HG02884 (cell line): ENCODE results near the gene UTS2B.

ENCODE experiments used
- ATAC-seq: cut with Tn5 transposase; IDR thresholded peaks from one replicate; pipeline ENCODE4 v1.9.1; 2021; ENCODE audit warnings: mild to moderate bottlenecking, moderate library complexity; ENCODE audit not compliant: unreplicated experiment

Gene UTS2B

DNA sequence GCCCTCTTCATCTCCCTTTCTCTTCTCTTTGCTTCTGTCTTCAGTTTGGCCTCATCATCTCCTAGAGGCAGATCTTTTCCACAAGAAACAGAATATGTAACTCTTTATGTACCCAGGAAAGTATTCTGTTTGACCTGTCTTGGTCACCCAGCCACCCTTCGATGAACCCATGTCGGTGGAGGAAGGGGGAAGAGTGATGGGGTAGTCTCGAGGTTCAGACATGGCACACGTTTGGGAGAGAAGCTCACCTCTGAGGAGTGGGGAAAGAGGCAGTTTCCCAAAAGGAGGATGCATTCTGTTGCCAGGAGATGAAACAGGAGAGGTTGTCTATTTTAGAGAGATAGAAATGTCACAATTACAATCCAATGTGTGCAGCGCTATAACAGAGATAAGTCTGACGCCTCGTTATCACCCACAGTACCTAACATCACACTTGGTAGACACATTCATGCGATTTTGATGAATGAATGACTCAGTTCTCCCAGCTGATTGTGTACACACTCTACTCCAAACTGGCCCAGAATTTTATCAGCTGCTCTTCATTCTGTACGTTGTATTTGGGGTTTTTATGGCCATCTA, 1.9 kb downstream of the UTS2B start:
- no peak for ATAC-seq

DNA sequence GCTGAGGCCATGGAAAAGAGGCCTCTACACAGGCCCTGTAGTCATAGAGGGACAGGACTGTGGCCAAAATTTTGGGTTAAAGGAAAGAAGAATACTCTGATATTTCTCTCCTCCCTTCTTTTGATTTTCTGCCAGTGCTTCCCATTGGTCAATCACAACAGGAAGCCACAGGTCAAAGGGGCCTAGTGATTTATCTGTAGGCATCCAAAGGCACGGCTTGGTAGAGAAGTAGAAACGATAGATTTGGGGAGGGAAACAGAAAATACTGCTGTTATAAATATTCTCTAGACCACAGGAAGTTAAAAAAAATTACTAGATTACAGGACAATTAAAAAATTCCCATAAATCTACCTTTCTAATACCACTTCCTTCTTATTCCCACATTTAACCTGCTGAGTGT, 2.8 kb downstream of the UTS2B start:
- ATAC-seq = no peak

DNA sequence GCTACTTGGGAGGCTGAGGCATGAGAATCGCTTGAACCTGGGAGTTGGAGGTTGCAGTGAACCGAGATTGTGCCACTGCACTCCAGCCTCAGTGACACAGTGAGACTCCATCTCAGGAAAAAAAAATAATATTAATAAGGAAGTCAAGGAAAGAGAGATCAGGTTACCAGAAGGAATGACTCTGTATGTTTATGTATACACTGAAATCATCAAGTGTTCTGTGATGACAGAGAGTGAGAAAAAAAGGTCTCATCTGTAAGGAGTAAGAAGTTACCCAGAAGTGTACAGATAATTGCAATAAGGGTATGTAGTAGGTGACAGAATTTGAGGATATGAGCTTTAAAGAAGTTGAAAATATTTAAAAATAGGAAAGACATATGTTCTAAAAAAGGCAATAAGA, 5.4 kb downstream of the UTS2B start:
- ATAC-seq = no peak

DNA sequence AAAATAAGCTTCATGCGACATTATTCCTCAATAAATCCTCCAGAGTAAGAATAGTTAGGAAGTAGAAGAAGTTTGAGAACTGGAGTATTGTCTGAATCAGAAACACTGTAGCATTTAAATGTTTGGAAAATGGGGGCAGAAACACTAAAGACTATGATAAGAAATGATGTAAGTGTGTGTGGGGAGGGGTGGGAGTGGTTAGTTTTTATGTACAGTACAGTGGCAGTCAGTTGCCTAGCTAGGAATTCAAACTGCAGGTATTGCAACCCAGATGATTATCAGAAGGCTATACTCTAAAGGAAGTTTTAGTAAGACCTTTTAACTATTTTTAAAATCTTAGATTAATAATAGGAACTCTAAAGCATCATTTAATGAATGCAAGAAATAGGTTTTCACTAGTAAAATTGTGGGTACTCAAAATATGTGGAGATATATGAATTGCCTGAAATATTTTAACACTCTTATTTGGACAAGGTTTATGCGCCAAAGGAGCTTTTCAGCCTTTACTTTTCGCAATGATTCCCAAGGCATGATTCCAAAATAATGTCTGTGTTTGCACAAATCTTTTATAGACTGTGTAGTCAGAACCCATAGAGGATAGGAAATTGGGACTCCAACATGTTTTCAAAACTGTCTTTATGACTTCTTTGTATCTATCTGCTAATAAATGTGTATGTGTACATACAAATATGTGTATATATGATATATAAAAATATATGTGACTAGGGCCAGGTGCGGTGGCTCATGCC, 9.1 kb downstream of the UTS2B start:
- no peak for ATAC-seq

DNA sequence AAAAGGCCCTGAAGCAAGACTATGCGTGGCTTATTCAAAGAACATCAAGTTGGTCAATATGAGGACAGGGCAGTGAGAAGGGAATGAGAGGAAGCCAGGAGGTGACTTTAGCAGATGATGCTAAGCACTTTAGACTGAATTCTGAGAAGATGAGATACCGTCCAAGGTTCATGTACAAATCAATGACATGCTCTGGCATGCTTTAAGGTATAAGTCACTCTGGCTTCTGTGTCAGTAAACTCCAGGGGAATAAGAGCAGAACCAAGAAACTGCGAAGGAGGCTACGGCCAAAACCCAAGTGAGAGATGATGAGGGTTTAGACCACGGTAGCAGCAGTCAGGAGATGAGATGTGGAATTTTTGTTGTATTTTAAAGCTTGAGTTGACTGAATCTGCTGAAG, 10.0 kb downstream of the UTS2B start:
- no peak for ATAC-seq

DNA sequence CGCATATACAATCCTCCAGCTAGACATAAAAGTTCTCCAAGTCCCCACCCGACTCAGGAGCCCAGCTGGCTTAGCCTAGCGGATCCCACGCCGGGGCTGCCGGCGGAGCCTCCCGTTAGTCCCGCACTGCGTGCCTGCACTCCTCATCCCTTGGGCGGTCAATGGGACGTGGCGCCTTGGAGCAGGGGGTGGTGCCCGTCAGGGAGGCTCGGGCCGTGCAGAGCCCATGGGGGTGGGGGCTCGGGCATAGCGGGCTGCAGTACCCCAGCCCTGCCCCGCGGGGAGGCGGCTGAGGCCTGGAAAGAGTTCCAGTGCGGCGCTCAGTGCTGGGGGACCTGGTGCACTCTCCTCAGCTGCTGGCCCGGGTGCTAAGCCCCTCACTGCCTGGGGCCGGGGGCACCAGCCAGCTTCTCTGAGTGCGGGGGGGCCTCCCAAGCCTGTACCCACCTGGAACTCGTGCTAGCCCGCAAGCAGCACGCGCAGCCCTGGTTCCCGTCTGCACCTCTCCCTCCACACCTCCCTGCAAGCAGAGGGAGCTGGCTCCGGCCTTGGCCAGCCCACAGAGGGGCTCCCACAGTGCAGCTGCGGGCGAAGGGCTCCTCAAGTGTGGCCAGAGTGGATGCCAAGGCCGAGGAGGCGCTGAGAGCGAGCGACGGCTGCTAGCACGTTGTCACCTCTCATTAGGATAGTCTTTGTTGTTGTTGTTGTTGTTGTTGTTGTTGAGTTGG, 13.3 kb downstream of the UTS2B start:
- no peak for ATAC-seq

DNA sequence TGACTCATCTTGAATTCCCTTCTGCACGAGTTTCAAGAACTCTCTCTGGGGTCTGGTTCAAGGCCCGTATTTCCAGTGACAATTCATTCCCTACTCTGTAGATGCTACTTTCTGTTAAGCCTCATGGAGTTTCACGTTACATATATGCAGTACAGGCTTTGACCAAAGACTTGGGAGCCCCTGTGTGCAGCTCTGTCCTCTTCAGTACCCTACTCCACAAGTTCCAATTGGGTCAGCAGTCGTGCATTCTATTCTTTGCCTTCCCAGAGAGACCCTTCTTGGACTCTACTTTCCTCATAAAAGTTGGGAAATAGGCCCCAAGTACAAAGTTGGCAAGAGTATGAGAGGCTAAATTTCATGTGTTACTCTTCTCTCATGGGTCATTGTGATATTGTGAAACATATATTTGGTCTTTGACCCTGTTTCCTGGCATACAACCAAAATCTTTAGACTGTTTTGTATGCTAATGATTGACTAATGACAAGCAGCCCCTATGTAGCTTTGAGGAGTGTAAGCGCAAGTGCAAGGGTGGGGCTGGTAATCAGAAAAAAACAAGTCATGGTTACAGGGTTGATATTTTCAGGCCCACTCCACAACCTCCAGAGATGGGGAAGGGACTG, 16.1 kb downstream of the UTS2B start:
- ATAC-seq = no peak

DNA sequence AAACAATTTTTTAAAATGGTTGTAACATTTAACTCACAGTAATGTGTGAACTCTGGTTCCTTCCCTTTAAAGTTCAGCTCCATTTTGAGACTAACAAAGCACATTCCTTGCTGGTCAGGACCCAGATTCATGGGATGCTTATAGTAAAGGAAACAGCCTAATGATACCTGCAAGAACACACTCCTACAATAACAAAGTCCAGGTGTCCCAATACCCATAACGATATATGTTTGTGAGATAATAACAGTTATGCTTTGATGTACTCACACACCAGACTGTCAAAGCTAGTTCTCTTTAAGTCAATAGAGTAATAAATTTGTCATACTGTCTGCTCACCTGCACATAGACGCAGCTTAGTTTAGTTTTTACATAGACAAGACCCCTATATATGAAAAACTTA, 17.0 kb downstream of the UTS2B start:
- ATAC-seq = no peak

DNA sequence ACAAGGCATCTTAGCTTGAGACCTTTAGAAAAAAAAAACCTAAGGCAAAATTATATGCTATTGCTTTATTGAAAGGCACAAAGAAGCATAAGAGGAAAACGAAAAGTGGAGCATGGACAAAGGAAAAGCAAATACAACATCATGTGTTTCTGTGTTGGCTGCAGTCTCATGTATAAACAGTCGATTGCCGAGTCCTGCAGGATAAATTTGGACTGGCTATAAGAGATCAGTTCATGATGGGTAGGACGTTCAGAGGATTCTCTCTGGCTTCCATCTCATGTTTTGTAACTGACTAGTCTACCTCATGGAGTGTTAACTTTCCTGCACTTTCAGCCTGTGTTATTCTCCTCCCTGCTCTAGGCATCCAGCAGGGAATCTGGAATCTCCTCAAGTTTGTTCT, 23.0 kb downstream of the UTS2B start:
- no peak for ATAC-seq

DNA sequence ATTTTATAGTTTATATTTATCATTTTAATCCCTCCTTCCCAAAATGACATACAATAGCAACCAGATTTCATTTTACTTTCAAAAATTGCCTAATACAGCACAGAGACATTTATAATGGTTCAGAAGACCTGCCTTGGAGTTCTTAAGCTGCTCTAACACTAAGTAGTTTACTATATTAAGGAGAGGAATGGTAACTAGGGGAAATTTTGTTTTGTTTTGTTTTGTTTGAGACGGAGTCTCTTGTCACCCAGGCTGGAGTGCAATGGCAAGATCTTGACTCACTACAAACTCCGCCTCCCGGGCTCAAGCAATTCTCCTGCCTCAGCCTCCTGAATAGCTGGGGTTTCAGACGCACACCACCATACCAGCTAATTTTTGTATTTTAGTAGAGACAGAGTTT, 23.9 kb downstream of the UTS2B start:
- no peak for ATAC-seq

DNA sequence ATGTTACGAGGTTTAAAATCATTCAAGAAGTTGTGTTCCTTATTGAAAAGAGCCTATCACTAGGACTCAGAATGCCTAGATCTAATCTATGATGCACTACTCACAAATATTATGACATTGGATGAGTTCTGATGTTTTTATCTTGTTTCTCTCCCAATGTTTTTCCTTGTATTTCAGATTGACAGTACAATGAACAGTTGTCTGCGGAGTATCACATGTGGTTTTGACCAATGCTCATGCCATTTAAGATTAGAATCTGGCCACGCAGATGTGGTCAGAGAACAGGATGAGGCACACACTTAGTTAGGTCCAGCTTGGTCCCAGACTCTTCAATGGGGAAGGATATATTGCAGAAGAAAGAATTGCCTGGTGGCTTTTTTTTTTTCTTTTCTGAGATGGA, 26.7 kb downstream of the UTS2B start:
- no peak for ATAC-seq

DNA sequence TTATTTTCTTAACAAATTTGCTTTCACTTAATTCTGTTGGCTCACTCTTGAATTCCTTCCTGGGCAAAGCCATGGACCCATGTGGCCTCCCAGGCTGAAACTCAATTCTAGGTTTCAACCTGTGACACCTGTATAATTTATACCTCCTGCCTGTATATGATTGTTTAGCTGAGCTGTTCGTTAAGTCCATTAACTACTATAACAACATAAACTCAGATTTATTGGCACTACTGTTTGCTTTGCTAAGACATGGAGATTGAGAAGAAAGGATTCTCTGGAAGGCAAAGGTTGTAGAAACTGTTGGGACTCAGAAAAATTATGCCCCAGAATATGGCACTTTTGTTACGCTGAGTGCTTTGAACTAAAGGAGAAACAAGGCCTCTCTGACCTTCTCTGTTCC, 27.9 kb downstream of the UTS2B start:
- no peak for ATAC-seq

DNA sequence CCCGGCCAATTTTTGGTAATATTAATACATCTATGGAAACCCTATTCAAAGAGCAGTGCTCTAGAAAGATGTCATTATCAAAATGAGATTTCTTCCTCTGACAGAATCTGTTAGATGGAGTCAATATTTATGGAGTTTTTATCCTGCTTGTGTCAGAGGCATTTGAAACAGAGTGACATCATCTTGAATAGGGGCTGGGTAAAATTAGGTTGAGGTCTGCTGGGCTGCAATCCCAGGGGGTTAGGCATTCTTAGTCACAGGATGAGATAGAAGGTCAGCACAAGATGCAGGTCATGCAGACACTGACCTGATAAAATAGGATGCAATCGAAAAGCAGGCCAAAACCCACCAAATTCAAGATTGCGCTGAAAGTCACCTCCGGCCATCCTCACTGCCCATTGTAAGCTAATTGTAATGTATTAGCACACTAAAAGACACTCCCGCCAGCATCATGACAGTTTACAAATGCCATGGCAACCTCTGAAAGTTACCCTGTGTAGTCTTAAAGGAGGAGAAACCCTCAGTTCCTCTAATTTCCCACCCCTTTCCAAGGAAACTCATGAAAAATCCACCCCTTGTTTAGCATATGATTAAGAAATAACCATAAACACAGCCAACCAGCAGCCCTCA, 28.4 kb downstream of the UTS2B start:
- ATAC-seq = no peak

DNA sequence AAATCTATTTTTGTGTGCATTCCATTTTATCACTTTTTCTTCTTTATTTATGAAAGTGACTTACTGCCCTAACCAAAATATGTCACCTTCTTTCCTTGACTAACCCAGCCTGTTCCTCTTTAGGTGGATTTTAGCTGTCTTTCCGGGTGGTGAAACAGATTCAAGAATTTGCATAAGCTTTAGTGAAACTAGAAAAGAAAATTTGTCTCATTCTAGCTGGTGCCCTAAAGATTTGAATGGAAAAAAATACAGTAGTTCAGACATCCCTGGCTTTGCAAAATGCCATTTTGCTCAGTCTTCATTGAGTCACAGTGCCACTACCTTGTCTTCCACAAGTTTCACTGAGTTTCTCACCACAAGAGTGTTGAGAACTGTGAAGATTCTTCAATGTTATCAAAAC, 29.3 kb downstream of the UTS2B start:
- ATAC-seq = peak; percentile 61

DNA sequence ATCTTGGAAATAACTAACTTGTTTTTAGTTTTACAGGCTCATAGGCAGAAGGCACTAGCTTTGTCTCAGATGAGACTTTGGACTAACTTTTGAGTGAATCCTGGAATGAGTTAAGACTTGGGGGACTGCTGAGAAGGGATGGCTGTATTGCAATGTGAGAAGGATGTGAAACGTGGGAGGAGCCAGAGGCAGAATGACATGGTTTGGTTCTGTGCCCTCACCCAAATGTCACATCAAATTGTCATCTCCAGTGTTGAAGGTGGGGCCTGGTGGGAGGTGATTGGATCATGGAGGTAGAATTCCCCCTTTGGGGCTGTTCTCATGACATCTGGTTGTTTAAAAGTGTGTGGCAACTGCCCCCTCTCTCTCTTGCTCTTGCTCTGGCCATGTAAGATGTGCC, 29.9 kb downstream of the UTS2B start:
- no peak for ATAC-seq

DNA sequence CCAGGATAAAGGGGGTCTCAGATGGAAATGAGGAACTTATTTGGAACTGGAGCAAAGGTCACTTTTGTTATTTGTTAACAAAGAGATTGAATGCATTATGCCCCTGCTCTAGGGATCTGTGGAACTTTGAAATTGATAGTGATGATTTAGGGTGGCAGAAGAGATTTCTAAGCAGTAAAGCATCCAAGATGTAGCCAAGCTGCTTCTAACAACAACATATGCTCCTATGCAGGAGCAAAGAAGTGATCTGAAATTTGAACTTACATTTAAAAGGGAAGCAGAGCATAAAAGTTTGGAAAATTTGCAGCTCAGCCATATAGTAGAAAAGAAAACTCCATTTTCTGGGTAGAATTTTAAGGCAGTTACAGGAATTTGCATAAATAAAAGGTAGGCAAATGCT, 31.5 kb downstream of the UTS2B start:
- no peak for ATAC-seq

DNA sequence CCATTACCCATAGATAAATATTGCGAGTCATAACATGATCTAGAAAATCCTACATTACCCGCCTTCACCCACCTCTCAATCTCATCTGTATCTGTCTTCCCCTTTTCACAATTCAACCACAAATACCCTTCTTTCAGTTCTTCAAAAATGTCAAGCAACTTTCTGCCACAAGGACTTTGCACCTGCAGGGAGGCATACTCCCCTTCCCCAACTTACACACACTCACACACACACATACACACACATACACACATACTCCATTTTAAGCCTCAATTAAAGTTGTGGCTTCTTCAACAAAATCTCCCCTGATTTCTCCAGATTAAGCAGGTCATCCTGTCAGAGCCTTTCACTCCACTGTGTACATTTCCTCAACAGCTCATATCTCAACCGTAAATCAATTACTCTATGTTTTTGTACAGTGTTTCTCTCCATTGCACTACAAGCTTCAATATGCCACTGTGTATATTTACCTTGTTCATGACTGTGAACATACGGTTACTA, 34.2 kb downstream of the UTS2B start:
- ATAC-seq = peak; percentile 83

DNA sequence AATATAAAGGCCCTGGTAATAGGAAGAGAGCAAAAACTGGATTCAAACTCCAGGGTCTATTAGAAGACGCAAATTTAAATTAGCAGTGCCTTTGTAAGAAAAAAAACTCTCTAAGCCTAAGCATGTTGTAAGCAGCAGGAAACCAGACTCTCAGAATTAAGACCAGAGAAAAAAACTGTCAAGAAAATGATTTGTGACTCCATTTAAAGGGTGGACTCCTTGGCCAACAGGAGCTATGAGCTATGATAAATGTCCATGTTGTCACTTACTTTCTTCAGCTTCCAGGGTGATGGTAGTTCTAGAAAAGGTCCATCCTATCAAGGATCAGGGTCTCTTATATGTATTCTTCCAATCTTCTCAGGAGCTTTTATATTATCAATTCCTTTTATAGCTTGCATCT, 36.0 kb downstream of the UTS2B start:
- ATAC-seq = no peak

DNA sequence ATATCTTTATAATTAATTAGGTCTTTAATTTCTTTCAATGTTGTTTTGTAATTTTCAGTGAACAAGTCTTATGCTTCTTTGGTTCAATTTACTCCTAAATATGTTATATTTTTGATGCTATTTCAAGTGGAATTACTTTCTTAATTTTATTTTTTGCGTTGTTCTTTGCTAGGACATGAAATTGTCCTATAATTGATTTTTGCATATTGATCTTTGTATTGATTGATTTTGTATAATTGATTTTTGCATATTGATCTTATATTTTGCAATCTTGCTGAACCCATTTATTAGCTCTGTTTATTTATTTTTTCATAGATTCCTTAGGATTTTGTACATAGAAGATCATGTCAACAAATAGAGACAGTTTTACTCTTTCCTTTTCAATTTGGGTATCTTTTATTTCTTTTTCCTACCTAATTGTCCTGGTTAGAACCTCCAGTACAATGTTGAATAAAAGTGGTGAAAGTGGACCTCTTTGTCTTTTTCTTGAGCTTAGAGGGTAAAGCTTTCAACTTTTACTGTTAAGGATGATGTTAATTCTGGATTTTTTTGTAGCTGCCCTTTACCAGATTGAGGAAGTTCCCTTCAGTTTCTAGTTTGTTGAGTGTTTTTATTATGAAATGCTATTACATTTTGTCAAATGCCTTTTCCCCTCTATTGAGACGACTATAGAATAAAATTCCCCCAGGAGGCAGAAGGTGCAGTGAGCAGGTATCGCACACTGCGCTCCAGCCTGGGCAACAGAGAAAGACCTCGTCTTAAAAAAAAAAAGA, 37.9 kb downstream of the UTS2B start:
- no peak for ATAC-seq

DNA sequence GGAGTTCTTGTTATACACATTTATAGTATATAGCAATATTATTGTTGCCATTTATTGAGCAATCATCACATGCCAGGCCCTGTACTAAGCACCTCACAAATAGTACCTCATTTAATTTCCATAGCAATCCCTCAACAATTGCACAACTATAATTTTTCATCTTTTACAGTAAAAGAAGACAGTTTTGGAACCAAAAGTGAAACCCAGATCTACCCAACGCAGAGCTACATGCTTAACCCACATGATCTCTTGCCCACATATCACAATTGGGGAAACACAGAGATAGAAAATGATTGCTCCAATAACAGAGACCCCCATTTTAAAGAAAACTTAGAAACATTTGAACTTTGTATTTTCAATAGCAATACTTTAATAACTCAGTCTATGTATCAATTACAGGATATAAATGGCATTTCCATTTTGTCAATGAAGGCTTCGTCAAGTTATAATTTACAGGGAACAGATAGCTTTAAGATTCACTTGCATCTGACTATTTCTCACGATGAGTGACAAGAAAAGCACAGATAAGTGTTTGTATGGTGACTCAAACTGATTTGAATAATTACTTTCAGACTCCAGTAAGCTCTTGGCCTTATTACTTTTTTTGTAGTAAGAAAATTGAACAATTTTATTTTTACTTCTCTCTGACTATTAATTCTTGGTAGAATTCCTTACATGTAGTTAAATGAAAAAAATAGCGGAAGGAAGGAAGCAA, 39.9 kb downstream of the UTS2B start:
- ATAC-seq = peak; percentile 87
